NCI-H128 (cell line): ENCODE data around the gene RPL10A.

Experiments used
- DNase-seq: peaks from one replicate; lab custom pipeline; 2025; ENCODE audit not compliant: unreplicated experiment; lab: John Stamatoyannopoulos, UW

RPL10A gene

DNA sequence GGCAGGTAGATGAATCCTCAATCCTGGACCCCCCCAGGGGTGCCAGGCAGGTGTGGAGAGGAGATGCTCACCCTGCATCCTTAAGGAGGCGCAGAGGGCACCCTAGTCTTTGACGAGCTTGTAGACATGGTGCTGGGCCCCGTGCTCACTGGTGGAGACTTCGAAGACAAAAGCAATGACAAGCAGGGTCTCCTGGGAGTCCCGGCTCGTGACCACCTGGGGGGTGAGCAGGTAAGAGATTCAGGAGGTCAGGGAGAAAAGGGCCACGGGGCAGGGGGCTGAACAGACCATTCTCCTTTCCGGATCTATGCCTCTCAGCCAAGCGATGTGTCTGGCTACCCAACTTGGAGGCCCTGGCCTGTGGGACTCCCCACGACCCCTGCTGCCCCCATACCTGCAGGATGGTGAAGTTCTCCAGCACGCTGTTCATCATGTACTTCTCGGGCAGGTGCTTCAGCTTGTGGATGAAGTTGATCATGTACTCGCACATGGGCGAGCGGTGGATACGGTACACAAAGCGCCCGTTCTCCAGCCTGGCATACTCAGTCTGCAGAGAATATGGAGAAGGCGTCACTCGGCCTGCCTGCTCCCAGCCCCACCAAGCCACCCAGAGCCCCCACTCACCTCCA, 6.9 kb downstream of the RPL10A start:
- no peak for DNase-seq

DNA sequence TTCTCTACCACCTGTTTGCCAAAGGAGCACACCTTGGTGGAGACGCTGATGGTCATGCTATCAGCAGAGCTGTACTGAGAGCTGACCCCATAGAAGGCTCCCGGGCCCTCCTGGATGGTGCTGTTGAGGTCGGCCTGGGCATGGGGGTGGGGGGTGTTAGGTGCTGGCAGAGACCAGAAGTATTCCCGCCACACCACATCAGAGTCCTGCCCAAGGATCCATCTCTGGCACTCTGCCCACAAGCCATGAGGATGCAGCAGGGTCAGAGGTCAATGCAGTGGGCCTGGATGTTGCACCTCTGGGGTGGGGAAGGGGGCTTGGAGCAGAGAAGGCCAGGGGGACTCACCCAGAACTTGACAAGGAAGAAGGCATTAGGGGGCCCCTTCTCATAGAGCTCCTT, 7.4 kb downstream of the RPL10A start:
- no peak for DNase-seq

DNA sequence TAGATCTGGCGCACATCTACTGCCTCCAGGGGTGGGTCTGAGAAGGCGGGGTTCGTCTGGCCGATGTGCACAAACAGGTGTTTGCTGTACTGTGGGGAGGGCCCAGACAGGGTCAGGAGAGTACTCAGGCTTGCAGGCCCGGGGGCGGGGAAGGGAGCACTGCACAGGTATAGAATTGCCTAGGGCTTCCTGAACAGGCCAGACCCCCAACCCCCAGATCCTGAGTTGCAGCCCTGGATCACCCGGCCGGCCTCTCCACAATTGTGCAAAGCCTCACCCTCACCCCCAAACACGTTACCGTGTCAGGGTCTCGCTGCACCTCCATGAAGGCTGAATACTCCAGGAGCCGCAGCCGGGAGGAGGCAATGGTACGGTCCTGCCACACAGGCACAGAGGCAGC, 7.8 kb downstream of the RPL10A start:
- no peak for DNase-seq

DNA sequence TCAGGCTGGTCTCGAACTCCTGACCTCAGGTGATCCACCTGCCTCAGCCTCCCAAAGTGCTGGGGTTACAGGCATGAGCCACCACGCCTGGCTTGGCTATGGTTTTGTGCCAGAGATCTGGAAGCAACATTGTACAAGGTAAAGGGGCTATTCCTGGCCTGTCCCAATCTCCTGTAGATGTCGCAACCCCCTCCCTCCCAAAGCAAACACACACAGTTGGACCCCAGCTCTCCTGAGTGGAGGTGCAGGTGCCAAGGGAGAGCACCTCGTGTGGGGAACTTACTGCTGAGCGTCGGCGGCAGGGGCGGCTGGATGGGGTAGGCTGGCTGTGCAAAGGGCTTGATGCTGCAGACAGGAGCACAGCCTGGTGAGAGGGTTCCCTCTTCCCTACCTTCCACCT, 8.8 kb downstream of the RPL10A start:
- DNase-seq = peak; percentile 53

DNA sequence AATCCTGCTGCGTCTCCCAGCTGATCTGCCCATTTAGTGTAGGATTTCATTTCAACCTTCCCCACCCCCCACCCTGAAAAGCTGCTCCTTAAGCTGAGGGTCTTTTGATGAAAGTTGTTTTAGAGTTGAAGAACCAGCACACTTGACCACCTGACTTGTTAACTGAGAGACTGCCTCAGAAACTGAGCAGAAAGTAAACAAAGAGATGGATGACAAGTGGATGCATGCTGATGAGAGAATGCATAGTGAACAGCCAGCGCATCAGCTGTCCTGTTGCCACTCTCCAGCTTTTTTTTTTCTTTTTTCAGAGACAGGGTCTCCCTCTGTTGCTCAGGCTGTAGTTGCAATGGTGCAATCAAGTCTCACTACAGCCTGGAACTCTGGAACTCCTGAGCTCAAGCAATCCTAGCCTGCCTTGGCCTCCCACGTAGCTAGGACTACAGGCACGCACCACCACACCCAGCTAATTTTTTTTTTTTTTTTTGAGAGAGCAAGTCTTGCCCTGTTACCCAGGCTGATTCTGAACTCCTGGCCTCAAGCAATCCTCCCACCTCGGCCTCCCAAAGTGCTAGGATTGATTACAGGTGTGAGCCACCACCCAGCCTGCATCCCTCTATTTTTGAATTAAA, 9.5 kb downstream of the RPL10A start:
- DNase-seq = peak; percentile 70

DNA sequence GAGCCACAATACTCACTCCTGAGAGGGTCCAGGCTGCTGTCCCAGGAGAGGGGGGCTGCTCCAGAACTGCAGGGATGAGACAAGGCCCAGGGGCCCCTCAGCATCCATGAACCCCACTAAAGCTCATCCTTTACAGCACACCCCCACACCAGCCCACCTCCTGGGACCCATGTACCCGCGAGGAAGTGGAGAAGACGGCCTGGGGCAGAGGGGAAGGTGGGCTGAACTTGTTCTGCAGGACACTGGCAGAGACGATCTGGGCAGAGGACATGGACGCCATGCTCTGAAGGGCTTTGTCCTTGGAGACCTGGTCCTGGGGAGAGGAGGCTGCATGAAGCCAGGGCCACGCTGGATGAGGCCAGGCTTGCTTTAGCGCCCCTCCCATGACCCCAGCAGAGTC, 10.1 kb downstream of the RPL10A start:
- no peak for DNase-seq

DNA sequence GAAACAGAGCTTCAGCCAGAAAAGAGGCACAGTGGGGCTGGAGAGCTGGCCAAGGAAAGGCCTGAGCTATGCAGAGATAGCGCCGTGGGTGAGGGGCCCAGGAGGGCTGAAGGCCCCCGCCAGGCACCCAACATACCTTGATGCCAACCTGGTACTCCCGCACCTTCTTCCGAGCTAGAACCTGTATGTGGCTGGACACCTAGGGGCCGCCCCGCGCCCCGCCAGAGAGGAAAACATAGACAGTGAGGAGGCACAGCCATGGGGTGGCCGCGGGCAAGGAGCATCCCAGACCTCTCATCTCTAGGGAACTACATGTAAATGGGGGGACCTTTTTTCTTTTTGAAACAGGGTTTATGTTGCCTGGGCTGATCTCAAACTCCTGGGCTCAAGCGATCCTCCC, 12.0 kb downstream of the RPL10A start:
- no peak for DNase-seq

DNA sequence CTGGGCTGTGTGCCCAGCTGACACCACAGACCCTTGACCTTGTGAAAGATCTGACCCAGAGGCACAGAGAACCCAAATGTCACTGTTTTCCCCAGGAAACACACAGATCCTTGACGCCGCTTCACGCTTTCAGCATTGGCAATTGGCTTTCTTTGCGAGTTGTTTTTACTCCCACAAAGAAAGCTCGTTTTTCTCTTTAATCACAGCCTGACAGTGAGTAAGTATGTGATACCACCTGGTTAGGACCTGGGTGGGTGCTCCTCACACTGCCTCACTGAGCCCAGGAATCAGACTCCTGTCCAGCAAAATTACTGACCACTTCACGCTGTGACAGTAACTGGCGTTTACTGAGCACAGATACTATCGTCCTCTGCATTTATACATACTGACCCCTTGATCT, 13.0 kb downstream of the RPL10A start:
- DNase-seq = no peak

DNA sequence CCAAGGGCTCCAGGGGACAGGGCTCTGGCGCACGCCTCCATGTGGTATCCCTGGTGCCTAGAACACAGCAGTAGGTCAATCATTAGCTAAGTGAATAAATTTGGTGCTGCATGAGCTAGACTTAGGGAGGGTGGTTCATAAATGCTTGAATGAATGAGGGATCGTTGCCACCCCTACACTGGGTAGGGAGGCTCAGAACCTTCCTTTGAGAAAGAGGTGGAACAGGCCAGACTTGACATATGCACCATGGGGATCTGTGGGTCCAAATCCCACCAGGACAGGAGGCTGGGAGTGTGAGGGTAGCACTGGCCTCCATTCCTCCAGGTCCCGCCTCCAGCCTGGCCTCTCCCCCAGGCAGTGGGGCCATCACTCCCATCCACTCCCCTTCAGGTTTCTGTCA, 14.9 kb downstream of the RPL10A start:
- no peak for DNase-seq

DNA sequence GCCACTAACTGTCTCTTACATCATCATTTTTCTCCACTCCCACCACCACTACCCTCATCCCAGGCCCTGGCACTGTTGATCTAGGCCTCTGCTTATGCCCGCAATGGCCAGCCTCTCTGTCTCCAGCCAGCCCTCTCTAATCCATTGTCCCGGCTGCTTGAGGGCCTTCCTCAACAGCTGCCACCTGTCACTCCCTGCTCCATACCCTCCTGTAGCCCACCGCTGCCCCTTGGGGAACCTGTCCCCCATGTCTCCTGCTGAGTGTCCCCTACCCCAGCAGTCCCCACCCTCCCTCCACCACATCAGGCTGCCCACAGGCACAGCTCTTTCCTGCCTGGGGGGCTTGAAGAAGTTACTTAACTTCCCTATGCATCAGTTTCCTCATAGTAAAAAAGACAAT, 15.3 kb downstream of the RPL10A start:
- DNase-seq = no peak

DNA sequence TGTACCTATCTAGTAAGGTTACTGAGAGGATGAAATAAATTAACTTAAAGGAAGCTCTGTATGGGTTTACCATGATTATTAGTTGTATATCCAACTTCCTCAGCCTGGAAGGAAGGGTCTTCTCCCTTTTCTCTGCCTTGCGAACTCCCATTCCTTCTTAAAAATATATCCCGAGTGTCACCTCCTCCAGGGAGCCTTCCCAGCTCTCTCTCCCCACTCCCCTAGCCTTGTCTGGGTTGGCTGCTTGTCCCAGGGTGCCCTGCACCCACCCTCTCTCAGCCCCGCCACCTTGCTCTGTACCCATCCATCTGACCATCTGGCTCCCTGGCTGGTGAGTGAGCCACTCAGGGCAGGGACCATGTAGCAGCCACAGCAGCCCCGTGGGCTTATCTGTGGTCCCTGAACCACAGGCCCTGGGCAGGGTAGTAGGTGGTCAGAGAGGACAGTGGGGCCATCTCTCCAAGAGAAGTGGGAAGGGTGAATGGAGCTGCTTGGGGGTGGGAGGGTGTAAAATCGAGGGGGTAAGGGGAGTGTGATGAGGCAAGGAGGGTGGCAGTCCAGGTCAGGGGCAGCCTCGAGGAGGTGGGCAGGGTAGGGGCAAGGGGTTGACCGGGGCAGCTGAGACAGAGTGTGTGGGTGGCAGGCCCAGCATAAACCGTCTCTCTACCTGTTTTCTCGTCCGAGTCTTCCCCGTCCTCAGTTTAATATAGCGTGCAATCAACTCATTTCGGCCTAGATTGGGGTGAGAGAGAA, 15.9 kb downstream of the RPL10A start:
- DNase-seq = no peak

DNA sequence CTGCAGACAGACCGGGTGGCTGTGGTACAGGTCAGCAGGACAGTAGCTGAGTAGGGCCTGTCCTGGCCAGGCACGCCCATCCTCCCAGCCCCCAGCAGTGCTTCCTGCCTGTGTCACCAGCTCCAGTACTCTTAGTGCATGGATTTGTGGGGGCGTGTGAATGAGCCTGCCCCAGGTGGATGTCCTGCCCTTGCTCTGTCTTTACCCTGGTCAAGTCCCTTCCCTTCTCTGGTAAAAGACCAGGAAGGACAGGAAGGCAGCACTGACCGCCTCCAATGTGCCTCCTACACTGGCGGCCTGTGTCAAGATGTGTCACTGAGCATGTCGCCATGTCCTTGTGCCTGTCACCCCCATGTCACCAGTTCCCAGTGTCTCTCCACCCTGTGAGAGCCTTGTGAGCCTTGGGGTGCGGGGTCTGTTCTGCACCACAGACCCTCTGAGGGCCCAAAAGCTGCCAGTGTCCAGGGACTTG, 16.8 kb downstream of the RPL10A start:
- DNase-seq = no peak

DNA sequence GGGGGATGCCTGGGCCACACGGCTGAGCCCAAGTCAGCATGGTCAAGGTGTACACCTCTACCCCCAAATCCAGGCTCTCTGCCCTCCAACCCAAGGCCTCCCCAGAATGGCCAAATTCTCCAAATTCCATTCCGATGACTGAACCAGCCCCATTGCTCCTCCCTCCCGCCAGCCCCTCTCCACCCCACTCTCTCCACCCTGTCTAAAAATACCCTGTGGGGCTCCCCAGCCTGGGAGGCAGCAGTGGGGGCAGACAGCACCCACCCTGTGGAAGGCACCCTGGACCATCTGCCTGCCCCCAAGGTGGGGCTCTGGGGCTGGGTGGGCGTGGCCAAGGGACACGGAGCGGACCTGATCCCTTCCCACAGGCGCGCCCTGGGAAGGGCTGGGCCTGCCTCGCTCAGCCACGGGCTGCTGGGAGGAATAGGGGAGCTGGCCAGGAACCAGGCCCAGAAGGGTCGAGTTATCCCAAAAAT, 17.2 kb downstream of the RPL10A start:
- no peak for DNase-seq

DNA sequence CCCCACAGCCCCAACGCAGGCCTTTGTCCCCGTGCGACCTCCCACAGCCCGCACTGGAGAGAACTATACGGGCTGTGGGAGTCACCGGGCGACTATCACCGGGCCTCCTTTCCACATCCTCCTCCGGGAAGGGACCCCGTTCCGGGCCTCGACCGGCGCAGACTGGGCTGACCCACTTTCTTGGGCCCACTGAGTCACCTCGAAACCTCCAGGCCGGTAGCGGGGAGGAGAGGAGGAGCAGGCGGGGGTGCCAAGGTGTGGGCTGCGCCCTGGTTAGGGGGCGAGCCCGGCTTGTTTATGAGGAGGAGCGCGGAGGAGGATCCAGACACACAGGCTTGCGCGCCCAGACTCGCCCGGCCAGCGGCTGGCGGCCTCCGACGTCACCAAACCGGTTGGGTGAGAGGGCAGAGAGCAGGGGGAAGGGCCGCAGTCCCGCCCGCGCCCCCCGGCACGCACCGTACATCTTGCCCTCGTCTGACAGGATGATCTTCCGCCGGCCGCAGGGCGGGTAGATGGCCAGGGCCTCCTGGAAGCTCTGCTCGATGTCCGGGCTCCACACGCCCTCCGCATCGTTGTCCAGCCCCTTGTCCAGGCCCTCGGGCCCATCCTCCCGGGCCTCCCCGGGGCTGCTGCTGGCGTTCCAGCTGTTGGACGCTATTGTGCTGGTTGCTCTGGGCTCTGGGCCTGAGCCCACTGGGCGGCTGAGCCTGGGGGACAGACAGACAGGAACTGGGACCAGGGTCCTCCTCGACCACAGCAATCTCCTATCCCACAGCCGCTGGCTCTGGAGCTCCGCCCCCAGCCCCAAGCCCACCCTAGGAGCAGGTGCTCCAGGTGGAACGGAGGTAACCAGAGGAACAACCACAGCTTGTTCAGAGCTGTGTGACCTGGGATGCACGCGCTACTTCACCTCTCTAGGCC, 18.1 kb downstream of the RPL10A start:
- no peak for DNase-seq

DNA sequence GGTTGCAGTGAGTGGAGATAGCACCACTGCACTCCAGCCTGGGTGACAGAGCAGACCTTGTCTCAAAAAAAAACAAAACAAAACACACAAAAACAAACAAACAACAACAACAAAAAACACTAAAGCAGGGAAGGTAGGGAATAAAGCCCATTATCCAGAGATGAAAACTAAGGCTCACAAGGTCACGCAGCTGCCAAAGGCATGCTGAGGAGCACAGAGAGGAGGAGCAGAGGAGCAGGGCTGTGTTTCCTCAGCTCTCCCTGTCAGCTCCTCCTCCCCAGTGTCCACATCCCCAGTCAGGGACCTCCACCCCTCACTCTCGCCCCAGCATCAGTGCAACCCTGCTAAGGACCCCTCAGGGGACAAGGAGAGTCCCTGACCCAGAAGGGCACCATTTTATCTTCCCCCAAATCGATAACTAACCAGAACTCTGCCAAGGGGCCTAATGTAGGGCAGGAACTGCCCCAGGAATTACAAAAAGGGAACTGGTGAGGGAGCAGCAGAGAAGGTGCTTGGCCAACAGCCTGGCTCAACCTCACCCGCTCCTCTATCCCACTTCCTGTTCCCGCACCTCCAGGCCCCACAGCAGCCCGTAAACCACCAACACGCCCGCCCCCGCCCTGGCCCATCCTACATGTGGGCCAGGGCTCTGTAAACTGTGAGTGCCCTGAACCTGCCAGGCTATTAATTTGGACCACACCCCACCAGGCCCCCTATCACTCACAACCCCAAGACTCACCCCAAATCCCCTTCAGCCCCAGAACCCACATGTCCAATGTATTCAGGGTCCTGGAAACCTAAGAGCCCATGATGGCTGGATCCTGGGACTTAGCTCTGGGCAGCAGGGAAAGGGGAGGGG, 19.7 kb downstream of the RPL10A start:
- DNase-seq = no peak

DNA sequence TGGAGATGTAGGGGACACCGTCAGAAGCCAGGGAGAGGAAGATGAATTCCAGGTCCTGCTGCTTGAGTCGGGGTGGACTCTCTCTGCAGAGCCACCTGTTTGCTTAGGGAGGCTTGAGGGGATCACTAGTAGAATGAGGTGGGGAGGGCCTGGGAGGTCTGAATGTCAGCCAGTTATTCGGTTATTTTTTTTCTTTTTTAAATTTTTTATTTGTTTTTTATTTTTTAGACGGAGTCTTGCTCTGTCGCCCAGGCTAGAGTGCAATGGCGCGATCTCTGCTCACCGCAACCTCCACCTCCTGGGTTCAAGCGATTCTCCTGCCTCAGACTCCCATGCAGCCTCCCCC, 20.3 kb downstream of the RPL10A start:
- DNase-seq = no peak

DNA sequence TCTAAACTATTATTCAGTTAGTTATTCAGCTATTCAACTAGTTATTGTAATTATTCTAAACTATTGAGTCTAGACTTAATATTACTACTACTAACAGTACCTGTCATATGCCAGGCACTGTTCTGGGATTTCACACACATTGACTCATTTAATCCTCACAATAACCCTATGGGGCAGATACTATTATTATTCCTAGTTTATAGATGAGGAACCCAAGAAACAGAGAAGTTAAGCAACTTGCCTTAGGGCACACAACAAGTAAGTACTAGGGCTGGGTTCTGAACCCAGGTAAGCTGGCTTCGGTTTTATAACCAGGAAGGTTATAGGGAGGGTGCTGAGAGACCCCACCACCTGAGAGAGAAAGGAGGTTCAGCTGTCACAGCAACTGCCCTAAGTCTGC, 20.9 kb downstream of the RPL10A start:
- DNase-seq = no peak

DNA sequence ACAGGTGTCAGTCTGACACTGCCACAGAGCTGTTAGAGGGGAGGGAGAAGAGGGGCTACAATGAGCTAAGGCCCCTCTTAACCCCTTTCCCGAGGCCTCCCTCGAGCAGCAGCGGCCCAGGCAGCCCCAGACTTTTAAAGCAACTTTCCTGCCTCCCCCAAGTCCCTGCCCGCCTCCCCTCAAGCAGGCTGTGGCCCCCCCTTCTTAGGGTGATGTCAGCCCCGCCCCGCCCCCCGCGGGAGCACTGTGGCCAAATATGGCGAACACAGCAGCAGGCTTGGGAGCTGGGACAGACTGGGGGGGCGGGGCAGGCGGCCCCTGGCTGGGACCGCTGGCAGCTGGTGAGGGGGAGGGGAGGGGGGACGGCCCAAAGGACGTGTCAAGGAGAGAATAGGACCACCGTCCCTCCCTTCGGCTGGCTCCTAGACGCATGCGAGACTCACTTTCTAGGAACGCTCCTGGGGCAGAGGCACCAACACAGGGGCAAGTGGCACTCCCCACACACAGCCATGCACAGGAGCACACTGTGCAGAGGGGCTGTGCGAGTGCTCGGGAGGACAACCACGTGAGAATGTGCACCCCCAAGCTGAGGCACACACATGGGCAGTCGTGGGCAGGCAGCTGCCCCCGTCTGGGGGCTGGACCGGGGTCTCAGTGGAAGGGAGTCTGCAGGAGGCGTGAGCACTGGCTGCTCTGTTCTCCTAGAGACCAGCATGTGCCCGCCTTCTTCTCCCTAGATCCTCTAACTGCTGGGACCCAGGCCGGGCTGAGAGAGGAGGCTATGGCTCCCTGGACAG, 22.0 kb downstream of the RPL10A start:
- DNase-seq = no peak

DNA sequence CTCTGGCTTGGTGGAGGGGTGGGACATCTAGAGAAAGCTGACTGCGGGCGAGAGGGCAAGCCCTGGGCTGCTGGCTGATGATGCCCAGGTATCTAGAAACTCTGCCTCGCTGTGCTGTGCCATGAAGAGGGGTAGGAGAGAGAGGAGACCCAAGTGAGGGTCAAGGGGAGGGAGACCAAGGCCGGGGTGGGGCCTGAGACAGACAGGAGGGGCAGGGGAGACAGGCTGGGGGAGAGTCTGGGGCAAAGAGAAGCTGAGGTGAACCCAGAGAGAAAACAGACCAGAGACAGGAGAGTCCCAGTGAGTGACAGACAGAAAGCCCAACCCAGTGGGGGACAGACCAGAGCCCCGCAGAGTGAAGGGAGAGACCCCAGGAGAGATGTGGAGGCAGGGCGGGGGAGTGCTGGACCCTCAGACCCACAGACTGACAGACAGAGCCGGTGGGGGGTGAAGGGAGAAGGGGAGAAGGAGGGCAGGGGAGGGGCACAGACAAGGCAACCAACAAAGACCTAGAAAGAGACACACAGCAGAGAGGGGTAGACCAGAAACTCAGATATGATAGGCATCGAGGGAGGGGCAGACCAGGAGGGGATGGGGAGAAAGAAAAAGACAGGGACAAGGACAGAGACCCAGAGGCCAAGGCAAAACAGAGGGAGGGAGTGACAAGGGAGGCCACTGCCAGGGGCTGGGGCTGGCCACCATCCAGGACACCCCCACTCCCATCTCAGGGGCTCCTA, 22.8 kb downstream of the RPL10A start:
- DNase-seq = no peak
